Measurements from ENCODE around the gene ERC1. TPM values are rescaled to one million over a fixed set of nuclear protein-coding genes. Genes with fewer than 3 reads are reported as not detected.

The ERC1 gene
- total and polyA plus RNA-seq, 12 donors: 6.5 to 67.5 (median 47.5) TPM

- TF ChIP-seq CTCF (IDR thresholded peaks at IDR 0.05): no peak
- Histone ChIP-seq H3K4me1 (peaks cover 0 to 40% (median 0%) of the 10 kb centered on the region in 9 donors), H3K27me3 (no peaks in the 10 kb centered on the region), H3K4me3 (no peak overlapping the region), H3K9me3 (no peaks in the 10 kb centered on the region), H3K36me3 (no peaks in the 10 kb centered on the region), H3K27ac (peak overlapping the region in 2 of 10 donors; percentile 23 to 75)
- WGBS, 2 donors: 84 to 88% methylated on average over 5 of the region's 5 CpGs
- intact Hi-C loops (cut with DNase I): no loop called here
- ATAC-seq: no peak
- DNase-seq: no peak
Measured at GRCh38 chr12:1324910-1325309, 333.9 kb downstream of the ERC1 start.

- 38 to 97% methylated on average over 1 of the region's 1 CpG for WGBS, 2 donors
Measured at GRCh38 chr12:1325666-1326065, 334.6 kb downstream of the ERC1 start.

GRCh38 chr12:1326258-1326657 lies 335.2 kb downstream of the ERC1 start:
- Histone ChIP-seq H3K9me3 (no peaks in the 10 kb centered on the region), H3K4me3 (no peak overlapping the region), H3K27me3 (no peaks in the 10 kb centered on the region), H3K27ac (no peak overlapping the region), H3K36me3 (no peaks in the 10 kb centered on the region), H3K4me1 (peaks cover 0 to 38% (median 0%) of the 10 kb centered on the region in 9 donors)
- ATAC-seq (no peak), DNase-seq (no peak)
- 95 to 99% methylated on average over 2 of the region's 2 CpGs for WGBS, 2 donors
- TF ChIP-seq CTCF (IDR thresholded peaks at IDR 0.05): no peak
- intact Hi-C loops (cut with DNase I): no loop called here

More at GRCh38 chr12:1325666-1326065, 334.6 kb downstream of the ERC1 start:
- intact Hi-C loops (cut with DNase I): no loop called here
- H3K27ac ChIP-seq: peak overlapping the region in 1 of 10 donors; percentile 75
- no peak overlapping the region for H3K4me3 ChIP-seq
- H3K9me3 ChIP-seq: no peaks in the 10 kb centered on the region
- ATAC-seq (no peak), DNase-seq (no peak)
- peaks cover 0 to 38% (median 0%) of the 10 kb centered on the region in 9 donors for H3K4me1 ChIP-seq
- no peak for TF ChIP-seq CTCF (IDR thresholded peaks at IDR 0.05)
- H3K27me3 ChIP-seq: no peaks in the 10 kb centered on the region
- H3K36me3 ChIP-seq: no peaks in the 10 kb centered on the region

DNA sequence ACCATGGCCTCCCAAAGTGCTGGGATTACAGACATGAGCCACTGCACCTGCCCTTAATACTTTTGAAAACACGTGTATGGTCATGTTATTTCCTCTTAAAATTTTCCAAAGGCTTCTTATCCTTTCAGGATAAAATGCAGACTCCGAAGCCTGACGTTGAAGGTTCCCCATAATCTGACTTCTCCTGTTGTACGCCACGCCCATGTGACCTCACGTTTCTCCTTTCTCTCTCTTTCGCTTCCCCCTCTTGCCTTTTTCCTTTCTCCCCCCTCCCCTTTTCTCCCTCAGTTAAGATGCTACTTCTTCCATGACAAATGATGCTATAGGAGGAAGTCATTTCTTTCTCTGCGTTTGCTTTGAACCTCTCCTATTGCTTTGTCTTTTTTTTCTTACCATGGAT lies 337.4 kb downstream of the ERC1 start:
- Histone ChIP-seq H3K9me3 (no peaks in the 10 kb centered on the region), H3K27me3 (no peaks in the 10 kb centered on the region), H3K4me3 (no peak overlapping the region), H3K4me1 (peaks cover 0 to 20% (median 0%) of the 10 kb centered on the region in 9 donors), H3K36me3 (no peaks in the 10 kb centered on the region), H3K27ac (peak overlapping the region in 1 of 10 donors; percentile 59)
- TF ChIP-seq CTCF (IDR thresholded peaks at IDR 0.05): no peak
- ATAC-seq (peak in 6 of 8 donors; percentile 39 to 71 (median 52)), DNase-seq (peak in 1 of 2 donors; percentile 54)
- intact Hi-C loops (cut with DNase I): no loop called here
- 87 to 90% methylated on average over 8 of the region's 8 CpGs for WGBS, 2 donors

Measured in heart right ventricle (tissue), 16 donors.